ENCODE data around the gene HMHB1.
"Not testable (repeated sequence)": the region's sequence is repeated elsewhere in the genome, so short reads cannot be mapped to it uniquely, and the experiment has no call there.

HMHB1 gene

DNA sequence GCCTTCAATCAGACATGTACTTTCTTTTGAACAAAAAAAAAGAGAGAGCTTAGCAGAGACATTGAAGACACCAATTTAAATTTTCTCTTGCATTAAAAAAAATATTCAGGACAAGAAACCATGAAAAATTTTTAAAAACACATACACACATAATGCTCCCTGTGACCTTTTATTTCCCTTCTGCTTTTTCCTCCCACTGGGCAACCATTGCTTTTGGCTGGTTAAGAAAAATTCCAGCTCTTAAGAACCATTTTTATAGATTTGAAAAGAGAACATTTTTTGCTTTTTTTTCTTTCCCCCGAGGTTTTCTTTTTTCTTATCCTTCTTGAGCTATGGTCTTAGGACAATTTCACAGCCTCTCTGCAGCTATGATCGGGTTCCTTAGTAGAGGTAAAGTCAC lies 6.1 kb upstream of the HMHB1 start:
- DNase-seq = no peak

GRCh38 chr5:143806579-143806978 lies 5.4 kb upstream of the HMHB1 start:
- no peak for DNase-seq

DNA sequence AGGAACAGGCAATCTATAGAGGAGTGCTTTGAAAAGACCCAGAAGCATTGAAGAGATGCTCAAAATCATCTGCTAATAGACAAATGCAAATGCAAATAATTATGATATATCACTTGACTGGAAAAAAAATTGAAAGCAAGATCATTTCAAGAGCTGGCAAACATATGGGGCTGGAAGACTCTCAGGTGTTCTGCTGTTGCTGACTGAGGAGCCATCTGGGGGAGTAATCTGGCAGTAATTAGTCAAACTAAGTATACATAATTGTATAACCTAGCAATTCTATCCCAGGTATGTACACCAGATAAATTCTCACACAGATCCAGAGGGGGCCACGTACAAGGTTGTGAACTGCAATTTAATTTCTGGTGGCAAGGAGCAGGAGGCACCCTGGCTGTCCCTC lies 4.6 kb upstream of the HMHB1 start:
- no peak for DNase-seq

- not testable (repeated sequence) for DNase-seq
Measured at GRCh38 chr5:143816370-143816769, 4.4 kb downstream of the HMHB1 start.

GRCh38 chr5:143819716-143820115 lies 7.8 kb downstream of the HMHB1 start:
- DNase-seq = no peak

- no peak for DNase-seq
Measured at GRCh38 chr5:143820451-143820850, 8.5 kb downstream of the HMHB1 start.

DNA sequence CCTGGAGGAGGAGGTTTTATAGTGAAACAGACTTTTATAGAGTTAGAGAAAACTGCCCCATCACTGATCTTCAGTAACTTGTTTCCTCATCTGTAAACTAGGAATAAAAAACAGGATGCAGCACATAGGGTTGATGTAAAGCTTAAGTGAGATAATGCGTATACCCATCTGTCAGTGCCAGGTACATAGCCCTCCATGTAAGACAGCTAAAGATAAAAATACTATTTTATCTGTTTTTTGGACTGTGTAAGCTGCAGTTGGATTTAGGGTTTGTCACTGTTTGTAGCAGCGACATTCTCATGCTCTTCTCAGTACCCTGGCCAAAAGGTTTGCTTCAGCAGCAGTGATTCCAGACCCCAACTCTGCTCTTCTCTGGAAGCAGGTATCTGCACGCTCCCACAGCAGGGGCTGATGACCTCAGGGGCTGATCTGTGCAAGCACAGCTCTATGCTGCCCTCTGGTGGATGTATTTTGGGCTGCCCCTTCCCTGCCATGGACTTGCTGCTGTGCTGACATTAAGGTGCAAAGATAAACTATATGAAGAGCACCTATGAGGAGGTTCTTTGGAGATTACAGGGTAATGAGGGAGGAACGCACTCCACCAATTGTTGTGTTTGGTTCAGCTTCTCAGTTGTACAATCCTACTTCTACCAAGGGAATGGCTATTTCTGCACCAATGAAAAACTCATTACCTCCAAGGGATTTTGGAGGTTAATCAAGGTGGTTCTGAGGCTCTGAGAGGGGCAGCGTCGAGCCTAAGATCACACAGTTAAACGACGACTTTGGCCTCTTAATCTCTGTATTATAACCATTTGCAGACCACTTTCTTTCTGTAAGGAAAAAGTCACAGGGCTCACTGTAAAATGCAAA lies 13.1 kb downstream of the HMHB1 start:
- peak; percentile 55 for DNase-seq

- DNase-seq = peak; percentile 25
Measured at GRCh38 chr5:143826951-143827444, 15.0 kb downstream of the HMHB1 start.

DNA sequence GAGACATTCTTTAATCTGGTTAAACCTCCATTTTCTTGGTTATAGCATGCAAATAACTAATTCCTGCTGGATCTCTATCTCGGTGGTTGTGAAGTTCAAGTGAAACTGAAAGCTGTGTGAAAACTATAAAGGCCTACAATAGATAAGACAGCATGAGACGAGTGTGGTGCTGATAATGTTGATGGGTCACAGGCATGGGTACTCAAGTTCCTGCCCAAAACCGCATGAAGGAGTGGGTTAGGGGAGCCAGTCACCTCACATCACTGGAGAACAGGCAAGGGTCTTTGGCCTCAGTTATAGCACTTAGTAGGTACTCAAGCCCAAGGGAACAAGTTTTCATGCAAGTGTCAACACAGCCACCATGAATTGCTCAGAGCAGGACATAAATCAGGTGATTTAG lies 16.7 kb downstream of the HMHB1 start:
- DNase-seq = no peak

DNA sequence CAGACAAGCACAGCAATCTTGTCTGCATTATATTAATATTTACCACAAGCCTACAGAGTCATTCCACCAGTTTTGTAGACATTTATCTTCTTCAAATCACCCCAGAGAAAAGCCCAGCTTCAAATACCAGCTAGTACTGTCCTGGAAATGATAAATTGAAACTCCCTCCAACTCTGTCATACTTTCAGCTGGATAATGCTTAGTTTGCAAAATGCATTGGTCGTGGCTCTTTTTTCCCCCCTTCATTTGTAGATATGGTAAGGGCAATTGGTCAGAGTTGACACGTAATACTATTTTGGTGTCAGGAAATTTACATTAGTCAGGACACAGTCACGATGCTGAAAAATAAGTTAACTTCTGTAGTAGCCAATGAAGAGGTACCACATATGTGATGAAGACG lies 21.2 kb downstream of the HMHB1 start:
- DNase-seq = no peak

- DNase-seq = no peak
Measured at GRCh38 chr5:143835251-143835650, 23.3 kb downstream of the HMHB1 start.

GRCh38 chr5:143836161-143836725 lies 24.3 kb downstream of the HMHB1 start:
- no peak for DNase-seq

DNA sequence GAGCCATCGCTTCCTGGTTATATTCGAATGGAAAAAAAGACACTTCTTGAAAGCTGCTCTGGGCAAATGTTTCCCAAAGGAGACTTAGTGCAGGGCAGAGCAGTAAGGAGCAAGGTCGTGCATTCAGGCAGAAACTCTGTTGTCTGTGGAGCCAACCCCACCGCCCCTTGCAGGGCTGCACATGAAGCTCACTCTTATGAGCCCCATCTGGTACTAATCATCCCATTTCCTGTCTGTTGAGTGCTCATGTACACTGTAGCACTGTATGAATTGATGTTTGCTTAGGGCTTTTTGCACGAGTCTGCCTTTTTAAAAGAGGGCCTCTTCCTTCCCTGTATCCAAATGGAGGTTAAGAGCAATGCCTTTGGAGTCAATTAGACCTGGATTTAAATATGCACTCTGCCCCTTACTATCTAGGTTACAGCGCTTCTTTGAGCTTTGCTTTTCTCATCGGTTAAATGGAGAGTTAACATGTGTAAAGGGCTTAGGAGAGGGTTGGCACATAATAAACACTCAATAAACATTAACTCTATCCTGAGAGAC lies 25.4 kb downstream of the HMHB1 start:
- peak; percentile 83 for DNase-seq

GRCh38 chr5:143841446-143841845 lies 29.5 kb downstream of the HMHB1 start:
- no peak for DNase-seq

DNA sequence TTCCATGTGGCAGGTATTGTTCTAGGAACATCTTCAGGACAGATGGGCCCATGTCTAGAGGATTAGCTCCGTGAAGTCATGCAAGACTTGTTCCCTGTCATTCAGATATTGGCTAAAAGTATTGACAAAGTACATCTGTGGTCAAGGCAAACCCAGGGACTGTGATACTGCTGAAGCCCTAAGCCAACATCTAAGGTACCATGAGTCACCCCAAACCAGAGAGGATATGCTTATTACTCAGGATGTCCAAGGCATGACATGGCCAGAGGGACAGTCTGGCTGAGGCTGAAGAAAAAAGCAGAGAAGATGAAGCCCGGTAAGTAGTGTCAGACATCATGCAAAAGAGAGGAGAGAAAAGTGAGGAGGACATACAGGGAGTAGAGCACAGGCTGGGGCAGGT lies 31.0 kb downstream of the HMHB1 start:
- no peak for DNase-seq

GRCh38 chr5:143843461-143843860 lies 31.5 kb downstream of the HMHB1 start:
- DNase-seq = no peak

GRCh38 chr5:143850050-143850683 lies 38.2 kb downstream of the HMHB1 start:
- DNase-seq = no peak

DNA sequence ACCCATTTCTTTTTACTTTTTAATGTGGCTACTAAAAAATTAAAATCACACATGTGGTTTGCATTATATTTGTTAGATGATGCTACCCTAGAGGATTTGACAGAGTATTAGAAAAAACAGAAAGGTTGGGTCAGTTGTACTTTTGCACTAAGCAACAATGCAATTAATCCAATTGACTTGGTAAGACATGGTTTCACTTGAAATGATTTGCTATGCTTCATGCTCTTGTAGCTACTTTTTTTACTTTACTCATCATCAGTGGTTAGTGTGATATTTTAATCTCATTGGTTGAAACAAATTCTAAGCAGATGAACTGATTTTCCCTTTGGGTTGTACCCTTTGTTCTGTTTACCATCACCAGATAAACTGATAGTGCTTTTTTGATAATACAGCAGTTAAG lies 39.4 kb downstream of the HMHB1 start:
- no peak for DNase-seq

GRCh38 chr5:143860211-143860610 lies 48.2 kb downstream of the HMHB1 start:
- no peak for DNase-seq

DNA sequence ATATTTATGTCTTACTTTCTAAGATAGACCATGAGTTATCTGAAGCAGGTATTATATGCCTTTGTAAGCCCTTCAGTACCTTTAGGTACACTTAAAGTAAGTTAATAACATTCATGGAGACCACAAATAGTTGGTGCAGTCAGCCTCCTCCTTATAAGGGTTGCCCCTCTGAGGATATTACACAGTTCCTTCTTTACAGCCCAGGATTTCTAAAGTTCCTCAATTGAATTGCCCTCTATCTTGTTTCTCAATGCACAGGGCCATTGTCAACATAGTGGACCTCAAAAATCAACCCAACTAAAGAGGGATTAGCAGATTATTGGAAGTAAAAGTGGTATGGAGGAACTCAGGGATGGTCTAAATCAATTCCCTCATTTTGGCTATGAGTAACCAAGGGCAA lies 50.3 kb downstream of the HMHB1 start:
- no peak for DNase-seq

GRCh38 chr5:143865426-143866025 lies 53.6 kb downstream of the HMHB1 start:
- no peak for DNase-seq

All from NCI-H1092 (cell line).